GM12891 (cell line): ENCODE results near the gene LYPD6B.
A peak's percentile ranks its signal among the peaks of the same experiment; 100 is the strongest.

Source experiments
- POLR2A ChIP-seq: IDR thresholded peaks from 2 replicates; pipeline ENCODE4 v1.6.1; 2011; ENCODE audit warnings: low read depth, low read length, control low read depth
- POLR2AphosphoS5 ChIP-seq: IDR thresholded peaks from 2 replicates; pipeline ENCODE4 v1.6.1; 2011; ENCODE audit warnings: low read depth, low read length, control low read depth
- POU2F2 ChIP-seq: IDR thresholded peaks from 2 replicates; pipeline ENCODE4 v1.6.1; 2011; ENCODE audit warnings: low read depth, mild to moderate bottlenecking, control low read depth, low read length, moderate library complexity
- SPI1 ChIP-seq: IDR thresholded peaks from 2 replicates; pipeline ENCODE4 v1.6.1; 2011; ENCODE audit warnings: low read depth, low read length, control low read depth
- TAF1 ChIP-seq: IDR thresholded peaks from 2 replicates; pipeline ENCODE4 v1.6.1; 2011; ENCODE audit warnings: low read depth, low read length, control low read depth

- TF ChIP-seq SPI1 (no peak), POLR2A (peak; percentile 63), TAF1 (peak; percentile 45; the same call in 1 of the 2 replicates), POLR2AphosphoS5 (peak; percentile 24; the same call in 1 of the 2 replicates), POU2F2 (peak; percentile 53; the same call in 1 of the 2 replicates)
Observed at GRCh38 chr2:149021761-149022160, 16.7 kb upstream of the LYPD6B start.
